GM12878 (cell line): ENCODE measurements around the gene PTPRN2. TPM values are rescaled to one million over a fixed set of nuclear protein-coding genes. Genes with fewer than 3 reads are reported as not detected.

Experiments
- ATAC-seq: fragments of 200-7000 bp; cut with Tn5 transposase; 3 replicates; pipeline ENCODE4 v1.9.1; 2020; ENCODE audit warnings: mild to moderate bottlenecking, moderate library complexity
- BruUV-seq: library from RNA; stranded (reverse); fragments of 400-500 nt; replicated peaks from 2 replicates; lab custom pipeline; 2021; lab: Mats Ljungman, UMichigan
- CTCF ChIA-PET: fragments of 300-600 bp; sonication (Branson Sonifier 250); formaldehyde crosslinking; extraction: SDS; loops from one replicate; lab custom pipeline; 2021; ENCODE audit warnings: inconsistent platforms; lab: Yijun Ruan, JAX
- POLR2A ChIA-PET: fragments of 350-600 bp; formaldehyde crosslinking; extraction: SDS; loops from one replicate; lab custom pipeline; 2021; ENCODE audit warnings: inconsistent platforms; lab: Charles Lee
- RAD21 ChIA-PET: fragments of 300-600 bp; sonication (Branson Sonifier 250); formaldehyde crosslinking; loops from one replicate; lab custom pipeline; 2023; ENCODE audit warnings: antibody characterized with exemption; ENCODE audit not compliant: unreplicated experiment; lab: Charles Lee
- SMC1A ChIA-PET: fragments of 300-600 bp; sonication (Branson Sonifier 250); formaldehyde crosslinking; loops from one replicate; lab custom pipeline; 2023; ENCODE audit not compliant: unreplicated experiment, uncharacterized antibody; lab: Charles Lee
- DNase-seq: peaks from one replicate; pipeline ENCODE4 v3.0.0-alpha.2; 2011; ENCODE audit warnings: low read depth, low spot score
- FAIRE-seq: peaks from 3 replicates; lab custom pipeline; 2011; peaks lifted over from hg19 to GRCh38; lab: Jason Lieb, UNC
- H2AFZ ChIP-seq: 2 replicates; pipeline ENCODE4 v1.6.0; 2011; ENCODE audit warnings: low read depth, low read length, control low read depth; ENCODE audit not compliant: control insufficient read depth
- H3K27ac ChIP-seq: 2 replicates; pipeline ENCODE4 v1.5.1; 2011; ENCODE audit warnings: control low read depth; ENCODE audit not compliant: control insufficient read depth, insufficient read depth
- H3K27me3 ChIP-seq, 2 experiments: replicated peaks in 1 of 2; 2 replicates each; pipeline versions ENCODE4 v1.6.0 to v1.6.1; 2011; ENCODE audit warnings: low read length in 1 of 2; ENCODE audit not compliant: control insufficient read depth in 2 of 2, insufficient read depth in 2 of 2
- H3K36me3 ChIP-seq, 2 experiments: 2 replicates each; pipeline ENCODE4 v1.5.1; 2011; ENCODE audit warnings: low read length in 1 of 2; ENCODE audit not compliant: control insufficient read depth in 2 of 2, insufficient read depth in 2 of 2
- H3K4me1 ChIP-seq: 2 replicates; pipeline ENCODE4 v1.6.1; 2011; ENCODE audit warnings: mild to moderate bottlenecking, low read length, moderate library complexity, mixed read lengths; ENCODE audit not compliant: control insufficient read depth, insufficient read depth
- H3K4me2 ChIP-seq: 2 replicates; pipeline ENCODE4 v1.6.0; 2011; ENCODE audit warnings: control low read depth; ENCODE audit not compliant: control insufficient read depth, insufficient read depth
- H3K4me3 ChIP-seq: fragments of 200-600 bp; sonication (generic); 2 replicates; pipeline ENCODE4 v1.5.1; 2016
- H3K79me2 ChIP-seq: 2 replicates; pipeline ENCODE4 v1.6.0; 2011; ENCODE audit warnings: low read length; ENCODE audit not compliant: control insufficient read depth, insufficient read depth
- H3K9ac ChIP-seq: 2 replicates; pipeline ENCODE4 v1.8.0; 2011; ENCODE audit warnings: low read length, control low read depth, mixed read lengths; ENCODE audit not compliant: control insufficient read depth, insufficient read depth
- H3K9me3 ChIP-seq: replicated peaks from 3 replicates; pipeline ENCODE4 v1.5.1; 2011; ENCODE audit warnings: mild to moderate bottlenecking, low read length; ENCODE audit not compliant: control insufficient read depth, insufficient read depth
- H4K20me1 ChIP-seq: 2 replicates; pipeline ENCODE4 v1.6.0; 2011; ENCODE audit not compliant: control insufficient read depth, insufficient read depth
- BCL11A ChIP-seq: IDR thresholded peaks from 2 replicates; pipeline ENCODE4 v1.6.1; 2011; ENCODE audit warnings: low read depth, low read length
- CREM ChIP-seq: IDR thresholded peaks from 2 replicates; pipeline ENCODE4 v1.6.1; 2014; ENCODE audit warnings: antibody characterized with exemption, low read depth
- EED ChIP-seq: sonication (generic); IDR thresholded peaks from 2 replicates; pipeline ENCODE4 v1.6.1; 2016; ENCODE audit warnings: antibody characterized with exemption, low read depth
- KDM1A ChIP-seq: fragments of 200-600 bp; sonication (generic); IDR thresholded peaks from 2 replicates; pipeline ENCODE4 v1.6.1; 2016; ENCODE audit warnings: borderline replicate concordance
- NFXL1 ChIP-seq: fragments of 450-650 bp; IDR thresholded peaks from 2 replicates; pipeline ENCODE4 v1.6.1; 2017; ENCODE audit warnings: antibody characterized with exemption, mild to moderate bottlenecking, borderline replicate concordance
- POLR2AphosphoS5 ChIP-seq: IDR thresholded peaks from 2 replicates; pipeline ENCODE4 v1.6.1; 2011; ENCODE audit warnings: mild to moderate bottlenecking, low read length, inconsistent platforms
- RAD51 ChIP-seq: fragments of 450-650 bp; IDR thresholded peaks from 2 replicates; pipeline ENCODE4 v1.6.1; 2016; ENCODE audit warnings: moderate library complexity, mild to moderate bottlenecking, inconsistent platforms
- RUNX3 ChIP-seq: IDR thresholded peaks from 2 replicates; pipeline ENCODE4 v1.6.1; 2012; ENCODE audit warnings: low read length, inconsistent platforms
- SPI1 ChIP-seq: IDR thresholded peaks from 2 replicates; pipeline ENCODE4 v1.6.1; 2011; ENCODE audit warnings: low read depth, mild to moderate bottlenecking, low read length, moderate library complexity, borderline replicate concordance; ENCODE audit not compliant: insufficient read depth
- ZNF384 ChIP-seq: IDR thresholded peaks from 2 replicates; pipeline ENCODE4 v1.6.1; 2012; ENCODE audit warnings: low read depth, mild to moderate bottlenecking, low read length, improper control_type of control experiment, borderline replicate concordance
- ZSCAN29 ChIP-seq: fragments of 450-650 bp; IDR thresholded peaks from 2 replicates; pipeline ENCODE4 v1.6.1; 2017; ENCODE audit warnings: mild to moderate bottlenecking, moderate library complexity
- WGBS: methylation state at CpG from one replicate; pipeline ENCODE4 v1.1.6; 2016; ENCODE audit warnings: low lambda C conversion rate; ENCODE audit not compliant: insufficient replicate concordance, insufficient coverage; ENCODE audit errors: missing lambda C conversion rate; 5-methylcytosine and 5-hydroxymethylcytosine counted together
- in situ Hi-C: fragments of 300-500 bp; cut with MboI; formaldehyde crosslinking; loops from 9 replicates; pipeline ENCODE4 v1.14.3; 2018; ENCODE audit warnings: mixed read lengths
- intact Hi-C: fragments of 100-400 bp; cut with micrococcal nuclease; formaldehyde crosslinking; loops from one replicate; pipeline ENCODE4 v1.14.2; 2022; ENCODE audit not compliant: unreplicated experiment
- polyA plus RNA-seq, 11 experiments: library from polyadenylated mRNA; depleted of rRNA in 4 of 11; unstranded in 6 of 11; stranded (reverse) in 5 of 11; fragments of >200 nt; fragmentation: Nextera tagmentation in 4 of 11; fragmentation: Illumina TruSeq in 1 of 11; extraction: Ambion mirVana in 4 of 11; extraction: Trizol in 1 of 11; gene quantifications; 1 replicate in 1 of 11; 2 replicates in 10 of 11; pipeline versions ENCODE4 v1.2.1 to v1.2.3, GENCODE V29; 2011 to 2016; ENCODE audit warnings: inconsistent platforms in 2 of 11, missing spikeins in 2 of 11, low read depth in 1 of 11
- total RNA-seq, 4 experiments: library from RNA; depleted of rRNA in 3 of 4; stranded (reverse); fragments of >200 nt in 3 of 4; fragmentation: Illumina TruSeq in 1 of 4; extraction: Trizol in 1 of 4; gene quantifications; 2 replicates each; pipeline versions ENCODE4 v1.2.1 to v1.2.3, GENCODE V29; 2013 to 2021
- TF ChIP-seq, protein P1 (sequence below): IDR thresholded peaks from 2 replicates; pipeline ENCODE4 v1.6.1; 2011; ENCODE audit warnings: low read depth, mild to moderate bottlenecking, low read length, moderate library complexity, borderline replicate concordance; ENCODE audit errors: extremely low read depth
- TF ChIP-seq, protein P2 (sequence below): IDR thresholded peaks from 2 replicates; pipeline ENCODE4 v1.6.1; 2011; ENCODE audit warnings: mild to moderate bottlenecking, low read depth, low read length, moderate library complexity; ENCODE audit not compliant: insufficient replicate concordance

The PTPRN2 gene
- total and polyA plus RNA-seq, 10 of the 15 experiments (the other 5 are each of a cell fraction or from before 2014, with no cell fraction given): 5.4 TPM; not detected in 9

DNA sequence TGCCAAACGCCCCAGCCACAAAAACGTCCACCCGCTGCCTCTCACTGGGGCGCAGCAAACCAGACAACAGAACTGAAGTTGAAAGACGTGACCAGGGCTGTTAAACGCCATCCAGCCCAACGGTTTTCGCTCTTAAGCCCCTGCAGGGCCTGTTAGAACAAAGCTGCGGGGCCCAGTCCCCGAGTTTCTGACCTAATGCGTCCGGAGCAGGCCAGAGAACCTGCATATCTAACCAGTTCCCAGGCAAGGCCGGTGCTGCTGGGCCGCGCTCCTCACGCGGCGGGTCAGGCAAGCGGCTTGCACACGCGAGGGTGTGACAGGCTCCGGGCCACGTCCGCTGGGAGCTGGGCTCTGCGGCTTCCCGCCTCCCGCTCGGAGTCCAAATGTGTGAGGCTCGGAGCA lies 87.0 kb downstream of the PTPRN2 start:
- ATAC-seq (no peak), DNase-seq (no peak), FAIRE-seq (no peak)
- SMC1A ChIA-PET: no interaction called here
- BruUV-seq: no TSS peak
- no peak overlapping the region for H3K9ac ChIP-seq
- RAD21 ChIA-PET: no interaction called here
- in situ Hi-C loops (no loop called here), intact Hi-C loops (no loop called here)
- POLR2A ChIA-PET: no interaction called here
- H3K4me1 ChIP-seq: no peaks in the 10 kb centered on the region
- H3K9me3 ChIP-seq: peaks cover under 1% of the 10 kb centered on the region; the same call in 1 of the 3 replicates
- H3K79me2 ChIP-seq: no peaks in the 10 kb centered on the region
- 69% methylated on average over 29 of the region's 29 CpGs for WGBS
- H3K27ac ChIP-seq: no peak overlapping the region
- CTCF ChIA-PET: no interaction called here
- H3K4me3 ChIP-seq: no peak overlapping the region
- no peak overlapping the region for H2AFZ ChIP-seq
- TF ChIP-seq KDM1A (no peak), CREM (no peak), SPI1 (no peak), NFXL1 (no peak), BCL11A (no peak), POLR2AphosphoS5 (no peak), EED (no peak), ZNF384 (no peak), RAD51 (no peak), RUNX3 (no peak), ZSCAN29 (no peak)
- TF ChIP-seq, protein P1, sequence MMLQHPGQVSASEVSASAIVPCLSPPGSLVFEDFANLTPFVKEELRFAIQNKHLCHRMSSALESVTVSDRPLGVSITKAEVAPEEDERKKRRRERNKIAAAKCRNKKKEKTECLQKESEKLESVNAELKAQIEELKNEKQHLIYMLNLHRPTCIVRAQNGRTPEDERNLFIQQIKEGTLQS: no peak
- TF ChIP-seq, protein P2, sequence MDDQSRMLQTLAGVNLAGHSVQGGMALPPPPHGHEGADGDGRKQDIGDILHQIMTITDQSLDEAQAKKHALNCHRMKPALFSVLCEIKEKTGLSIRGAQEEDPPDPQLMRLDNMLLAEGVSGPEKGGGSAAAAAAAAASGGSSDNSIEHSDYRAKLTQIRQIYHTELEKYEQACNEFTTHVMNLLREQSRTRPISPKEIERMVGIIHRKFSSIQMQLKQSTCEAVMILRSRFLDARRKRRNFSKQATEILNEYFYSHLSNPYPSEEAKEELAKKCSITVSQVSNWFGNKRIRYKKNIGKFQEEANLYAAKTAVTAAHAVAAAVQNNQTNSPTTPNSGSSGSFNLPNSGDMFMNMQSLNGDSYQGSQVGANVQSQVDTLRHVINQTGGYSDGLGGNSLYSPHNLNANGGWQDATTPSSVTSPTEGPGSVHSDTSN: no peak
- H4K20me1 ChIP-seq: no peaks in the 10 kb centered on the region
- no peak overlapping the region for H3K4me2 ChIP-seq
- no peaks in the 10 kb centered on the region for H3K27me3 ChIP-seq
- no peaks in the 10 kb centered on the region for H3K36me3 ChIP-seq
